ENCODE results near the gene NAB2. TPM values are rescaled to one million over a fixed set of nuclear protein-coding genes. Genes with fewer than 3 reads are reported as not detected.

The NAB2 gene
- total and polyA plus RNA-seq, 10 of the 15 experiments (the other 5 are each of a cell fraction or from before 2014, with no cell fraction given), result 0.35 to 35.2 (median 15.3) TPM

- ChIA-PET SMC1A (ENCODE audit: uncharacterized antibody, unreplicated experiment) (interaction anchor here (0.9 to 2.1 kb wide), 6 partner anchors 11 to 74 kb away, joined by 3 to 5 read pairs (median 3); no protein-coding TSS in a partner anchor), POLR2A (interaction anchor here (1.4 kb wide), 1 partner anchor 12 kb away, joined by 3 read pairs; no protein-coding TSS in a partner anchor), RAD21 (ENCODE audit: unreplicated experiment) (interaction anchor here (0.6 kb wide), 1 partner anchor 64 kb away, joined by 3 read pairs; the partner anchor contains the start of gene STAT6), CTCF (interaction anchor here (0.9 to 1.7 kb wide), 5 partner anchors 12 to 128 kb away, joined by 4 to 6 read pairs (median 4); no protein-coding TSS in a partner anchor)
- Histone ChIP-seq H4K20me1 (ENCODE audit: control insufficient read depth, insufficient read depth) (no peaks in the 10 kb centered on the region), H3K36me3 (ENCODE audit: control insufficient read depth in 2 of 2, insufficient read depth in 2 of 2, low read length in 1 of 2) (no peaks in the 10 kb centered on the region), H3K4me1 (ENCODE audit: control insufficient read depth, insufficient read depth, low read length) (peaks cover 15% of the 10 kb centered on the region), H3K4me2 (ENCODE audit: control insufficient read depth, insufficient read depth) (peak overlapping the region; percentile 21; the same call in 1 of the 2 replicates), H2AFZ (ENCODE audit: control insufficient read depth, low read depth, low read length) (peak overlapping the region; percentile 3), H3K79me2 (ENCODE audit: control insufficient read depth, insufficient read depth, low read length) (no peaks in the 10 kb centered on the region), H3K27ac (ENCODE audit: control insufficient read depth, insufficient read depth) (peak overlapping the region; percentile 20; the same call in 1 of the 2 replicates), H3K4me3 (no peak overlapping the region), H3K9me3 (replicated peaks; ENCODE audit: control insufficient read depth, insufficient read depth, low read length) (no peaks in the 10 kb centered on the region; the same call in 2 of the 3 replicates), H3K27me3 (replicated peaks in 1 of 2; ENCODE audit: control insufficient read depth in 2 of 2, insufficient read depth in 2 of 2, low read length in 1 of 2) (no peaks in the 10 kb centered on the region; a peak in 1 of 4 replicates), H3K9ac (ENCODE audit: control insufficient read depth, insufficient read depth, low read length) (no peak overlapping the region)
- BruUV-seq (replicated peaks), result no TSS peak
- no peak for DNase-seq (ENCODE audit: low read depth, low spot score)
- intact Hi-C loops (cut with micrococcal nuclease; ENCODE audit: unreplicated experiment), result no loop called here
- TF ChIP-seq E2F4 (IDR thresholded peaks at IDR 0.05; ENCODE audit: low read depth, low read length), result no peak
- no peak for TF ChIP-seq TAF1 (IDR thresholded peaks at IDR 0.05; ENCODE audit: borderline replicate concordance, low read depth, low read length)
- no peak for TF ChIP-seq CBX3 (IDR thresholded peaks at IDR 0.05; ENCODE audit: borderline replicate concordance, low read depth)
- no peak for TF ChIP-seq RAD51 (IDR thresholded peaks at IDR 0.05)
- no peak for TF ChIP-seq YY1 (IDR thresholded peaks at IDR 0.05; ENCODE audit: low read depth, low read length)
- TF ChIP-seq SPI1 (IDR thresholded peaks at IDR 0.05; ENCODE audit: borderline replicate concordance, insufficient read depth, low read depth, low read length), result peak; percentile 79
- 0 out of 2 replicates have a peak, but pooled peaks have one; percentile 11 for TF ChIP-seq RUNX3 (IDR thresholded peaks at IDR 0.05; ENCODE audit: low read length)
- TF ChIP-seq POLR2AphosphoS2 (IDR thresholded peaks at IDR 0.05; ENCODE audit: low read depth, low read length), result no peak
- no peak for TF ChIP-seq SUPT20H (IDR thresholded peaks at IDR 0.05; ENCODE audit: borderline replicate concordance, control insufficient read depth, low read depth, low read length)
- TF ChIP-seq SMC3 (IDR thresholded peaks at IDR 0.05; ENCODE audit: borderline replicate concordance, low read length), result no peak
- no peak for TF ChIP-seq BRCA1 (IDR thresholded peaks at IDR 0.05; ENCODE audit: low read depth, low read length)
- TF ChIP-seq PKNOX1 (IDR thresholded peaks at IDR 0.05), result 0 out of 2 replicates have a peak, but pooled peaks have one; percentile 18
- ATAC-seq, result peak; percentile 82
- in situ Hi-C loops (cut with MboI), result no loop called here
- no peak for FAIRE-seq
- 12% methylated on average over 10 of the region's 10 CpGs for WGBS (ENCODE audit: insufficient coverage, insufficient replicate concordance, low lambda C conversion rate, missing lambda C conversion rate)
These were observed 41.7 kb upstream of the NAB2 start for GRCh38 chr12:57046947-57047890.
